Ishikawa (cell line): ENCODE measurements around the gene APOF.

Experiments used
- CEBPB ChIP-seq: IDR thresholded peaks from 2 replicates; pipeline ENCODE4 v1.6.1; 2012
- CREB1 ChIP-seq: IDR thresholded peaks from 2 replicates; pipeline ENCODE4 v1.6.1; 2012; ENCODE audit warnings: low read depth
- EGR1 ChIP-seq: IDR thresholded peaks from 2 replicates; pipeline ENCODE4 v1.6.1; 2012
- MAX ChIP-seq: IDR thresholded peaks from 2 replicates; pipeline ENCODE4 v1.6.1; 2012
- NFIC ChIP-seq: IDR thresholded peaks from 2 replicates; pipeline ENCODE4 v1.6.1; 2012
- RAD21 ChIP-seq: IDR thresholded peaks from 2 replicates; pipeline ENCODE4 v1.6.1; 2012; ENCODE audit warnings: low read depth
- REST ChIP-seq: IDR thresholded peaks from 2 replicates; pipeline ENCODE4 v1.6.1; 2012; ENCODE audit warnings: low read depth, mild to moderate bottlenecking
- TAF1 ChIP-seq: IDR thresholded peaks from 2 replicates; pipeline ENCODE4 v1.6.1; 2012; ENCODE audit warnings: low read depth, mild to moderate bottlenecking
- TCF12 ChIP-seq: IDR thresholded peaks from 2 replicates; pipeline ENCODE4 v1.6.1; 2012; ENCODE audit warnings: low read depth
- TEAD4 ChIP-seq: IDR thresholded peaks from 2 replicates; pipeline ENCODE4 v1.6.1; 2012
- YY1 ChIP-seq: IDR thresholded peaks from 2 replicates; pipeline ENCODE4 v1.6.1; 2012; ENCODE audit warnings: low read depth

GRCh38 chr12:56373515-56373914 lies 10.9 kb upstream of the APOF start:
- TF ChIP-seq CREB1 (no peak), NFIC (no peak), TEAD4 (no peak), REST (no peak), YY1 (no peak), TAF1 (no peak), RAD21 (no peak), TCF12 (no peak), MAX (no peak), EGR1 (no peak), CEBPB (no peak)
